H1 (cell line): ENCODE data around the gene ANKFY1. TPM values are rescaled to one million over a fixed set of nuclear protein-coding genes. Genes with fewer than 3 reads are reported as not detected.

ENCODE experiments used
- CTCF ChIA-PET: fragments of 300-600 bp; sonication (Branson Sonifier 250); formaldehyde crosslinking; loops from one replicate; lab custom pipeline; 2021; ENCODE audit not compliant: partially characterized antibody; lab: Charles Lee
- POLR2A ChIA-PET: fragments of 300-600 bp; sonication (Branson Sonifier 250); formaldehyde crosslinking; loops from one replicate; lab custom pipeline; 2021; ENCODE audit warnings: inconsistent platforms; ENCODE audit not compliant: partially characterized antibody; lab: Charles Lee
- DNase-seq, 2 experiments: peaks; one replicate each; pipeline versions ENCODE4 v3.0.0 to v3.0.0-alpha.2; 2010 to 2022; ENCODE audit warnings: low spot score in 2 of 2, low read depth in 1 of 2, mixed read lengths in 1 of 2
- FAIRE-seq: peaks from 2 replicates; lab custom pipeline; 2011; peaks lifted over from hg19 to GRCh38; lab: Jason Lieb, UNC
- H2AFZ ChIP-seq: 2 replicates; pipeline ENCODE4 v1.8.1; 2012; ENCODE audit warnings: low read length, inconsistent platforms
- H2AK5ac ChIP-seq: 2 replicates; pipeline ENCODE4 v1.6.1; 2013; ENCODE audit warnings: low read depth, low read length
- H2BK120ac ChIP-seq: replicated peaks from 2 replicates; pipeline ENCODE3; 2013; ENCODE audit warnings: low read depth, low read length, inconsistent platforms
- H2BK12ac ChIP-seq: 2 replicates; pipeline ENCODE4 v1.6.1; 2013; ENCODE audit warnings: low read depth, low read length
- H2BK15ac ChIP-seq: 2 replicates; pipeline ENCODE4 v1.6.1; 2013; ENCODE audit warnings: low read length
- H2BK20ac ChIP-seq: 2 replicates; pipeline ENCODE4 v1.6.1; 2013; ENCODE audit warnings: low read length
- H2BK5ac ChIP-seq: 2 replicates; pipeline ENCODE4 v1.6.1; 2013; ENCODE audit warnings: low read depth, low read length
- H3K14ac ChIP-seq: 2 replicates; pipeline ENCODE4 v1.6.1; 2013; ENCODE audit warnings: inconsistent platforms; ENCODE audit not compliant: insufficient read length
- H3K18ac ChIP-seq: 2 replicates; pipeline ENCODE4 v1.6.1; 2013; ENCODE audit warnings: low read length; ENCODE audit errors: extremely low read depth
- H3K23ac ChIP-seq: 2 replicates; pipeline ENCODE4 v1.6.1; 2013; ENCODE audit warnings: inconsistent platforms; ENCODE audit not compliant: insufficient read length
- H3K23me2 ChIP-seq: 2 replicates; pipeline ENCODE4 v1.6.1; 2013; ENCODE audit warnings: low read depth, low read length
- H3K27ac ChIP-seq: 2 replicates; pipeline ENCODE4 v1.6.1; 2011; ENCODE audit warnings: low read depth, low read length, inconsistent platforms
- H3K27me3 ChIP-seq, 4 experiments: replicated peaks in 1 of 4; 1 replicate in 1 of 4; 2 replicates in 3 of 4; pipeline versions ENCODE4 v1.6.1 to v1.8.1; 2011 to 2013; ENCODE audit warnings: low read length in 3 of 4, mild to moderate bottlenecking in 3 of 4, inconsistent platforms in 2 of 4, mixed read lengths in 2 of 4, moderate library complexity in 1 of 4; ENCODE audit not compliant: control insufficient read depth in 3 of 4, insufficient read depth in 3 of 4; ENCODE audit errors: extremely low read depth in 1 of 4
- H3K36me3 ChIP-seq, 4 experiments: 2 replicates each; pipeline versions ENCODE4 v1.6.1 to v1.8.1; 2011 to 2013; ENCODE audit warnings: mild to moderate bottlenecking in 4 of 4, low read length in 3 of 4, moderate library complexity in 2 of 4, control low read depth in 1 of 4, inconsistent platforms in 1 of 4; ENCODE audit not compliant: insufficient read depth in 4 of 4, control insufficient read depth in 2 of 4
- H3K4ac ChIP-seq: replicated peaks from 2 replicates; pipeline ENCODE3; 2013; ENCODE audit warnings: low read length, low read depth, mixed read lengths, inconsistent platforms; ENCODE audit not compliant: insufficient read length
- H3K4me1 ChIP-seq, 4 experiments: replicated peaks in 1 of 4; 1 replicate in 1 of 4; 2 replicates in 3 of 4; pipeline versions ENCODE4 v1.6.1 to v1.8.1; 2011 to 2013; ENCODE audit warnings: low read length in 3 of 4, inconsistent platforms in 2 of 4, mixed read lengths in 1 of 4; ENCODE audit not compliant: insufficient read depth in 4 of 4, control insufficient read depth in 3 of 4
- H3K4me2 ChIP-seq, 2 experiments: 2 replicates each; pipeline versions ENCODE4 v1.6.1 to v1.8.1; 2011 to 2013; ENCODE audit warnings: low read depth in 2 of 2, low read length in 2 of 2, control low read depth in 1 of 2, inconsistent platforms in 1 of 2, mild to moderate bottlenecking in 1 of 2; ENCODE audit not compliant: insufficient read depth in 1 of 2
- H3K4me3 ChIP-seq, 4 experiments: fragments of 200-600, 300-600 bp in 1 of 4; sonication (generic), shearing (Covaris generic), sonication (Bioruptor Twin) in 1 of 4; 2 replicates each; pipeline versions ENCODE4 v1.5.1 to v1.8.1; 2011 to 2016; ENCODE audit warnings: low read length in 4 of 4, low read depth in 3 of 4, control low read depth in 2 of 4, inconsistent platforms in 2 of 4, mild to moderate bottlenecking in 2 of 4, mixed read lengths in 1 of 4, moderate library complexity in 1 of 4; ENCODE audit not compliant: insufficient read depth in 2 of 4; ENCODE audit errors: extremely low read depth in 1 of 4
- H3K56ac ChIP-seq: replicated peaks from 2 replicates; pipeline ENCODE3; 2013; ENCODE audit warnings: low read depth, mild to moderate bottlenecking, mixed read lengths, low read length, inconsistent platforms; ENCODE audit not compliant: insufficient read length
- H3K79me1 ChIP-seq: 2 replicates; pipeline ENCODE4 v1.6.1; 2013; ENCODE audit warnings: low read depth, low read length, control low read depth
- H3K79me2 ChIP-seq, 2 experiments: 2 replicates each; pipeline versions ENCODE4 v1.6.1 to v1.8.1; 2012 to 2013; ENCODE audit warnings: low read length in 2 of 2, mild to moderate bottlenecking in 2 of 2, inconsistent platforms in 1 of 2; ENCODE audit not compliant: insufficient read depth in 2 of 2, control insufficient read depth in 1 of 2
- H3K9ac ChIP-seq, 4 experiments: replicated peaks in 1 of 4; 1 replicate in 1 of 4; 2 replicates in 3 of 4; pipeline versions ENCODE4 v1.6.1 to v1.8.1; 2011 to 2013; ENCODE audit warnings: low read depth in 3 of 4, low read length in 3 of 4, control low read depth in 2 of 4, mild to moderate bottlenecking in 2 of 4, moderate library complexity in 2 of 4, inconsistent platforms in 1 of 4; ENCODE audit errors: extremely low read depth in 1 of 4
- H3K9me3 ChIP-seq, 2 experiments: 2 replicates each; pipeline versions ENCODE4 v1.6.1 to v1.8.1; 2012 to 2013; ENCODE audit warnings: mild to moderate bottlenecking in 2 of 2, moderate library complexity in 2 of 2, control low read depth in 1 of 2, inconsistent platforms in 1 of 2, low read depth in 1 of 2, low read length in 1 of 2, mixed read lengths in 1 of 2; ENCODE audit not compliant: insufficient read depth in 2 of 2
- H4K20me1 ChIP-seq, 2 experiments: replicated peaks in 1 of 2; 2 replicates each; pipeline versions ENCODE3 to v1.8.1; 2011 to 2013; ENCODE audit warnings: inconsistent platforms in 2 of 2, low read length in 2 of 2, mild to moderate bottlenecking in 1 of 2; ENCODE audit not compliant: insufficient read depth in 2 of 2, control insufficient read depth in 1 of 2
- H4K5ac ChIP-seq: 2 replicates; pipeline ENCODE4 v1.6.1; 2013; ENCODE audit warnings: low read length, low read depth, mixed read lengths, inconsistent platforms; ENCODE audit not compliant: insufficient read length
- H4K8ac ChIP-seq: 2 replicates; pipeline ENCODE4 v1.8.0; 2013; ENCODE audit warnings: mild to moderate bottlenecking, moderate library complexity, low read length, inconsistent platforms; ENCODE audit not compliant: insufficient read depth; ENCODE audit errors: extremely low read depth
- H4K91ac ChIP-seq: replicated peaks from 2 replicates; pipeline ENCODE3; 2013; ENCODE audit warnings: low read length, mixed read lengths, inconsistent platforms; ENCODE audit not compliant: insufficient read length
- BACH1 ChIP-seq: IDR thresholded peaks from 2 replicates; pipeline ENCODE4 v1.6.1; 2012; ENCODE audit warnings: low read length, improper control_type of control experiment
- CBX5 ChIP-seq: fragments of 300-800, 300-1000 bp; sonication (generic); IDR thresholded peaks from 2 replicates; pipeline ENCODE4 v1.7.1; 2016; ENCODE audit warnings: antibody characterized with exemption, low read length, low read depth
- EGR1 ChIP-seq: IDR thresholded peaks from 2 replicates; pipeline ENCODE4 v1.6.1; 2011; ENCODE audit warnings: low read depth, low read length, borderline replicate concordance
- EP300 ChIP-seq, 2 experiments: IDR thresholded peaks; 1 replicate in 1 of 2; 2 replicates in 1 of 2; pipeline ENCODE4 v1.6.1; 2011 to 2012; ENCODE audit warnings: low read depth in 2 of 2, low read length in 2 of 2, mild to moderate bottlenecking in 2 of 2, borderline replicate concordance in 1 of 2, inconsistent platforms in 1 of 2, moderate library complexity in 1 of 2
- MAX ChIP-seq: IDR thresholded peaks from 2 replicates; pipeline ENCODE4 v1.6.1; 2012; ENCODE audit warnings: inconsistent platforms
- POLR2A ChIP-seq, 2 experiments: IDR thresholded peaks; 1 replicate in 1 of 2; 2 replicates in 1 of 2; pipeline ENCODE4 v1.6.1; 2011; ENCODE audit warnings: low read depth in 2 of 2, low read length in 2 of 2, mild to moderate bottlenecking in 2 of 2; ENCODE audit errors: control extremely low read depth in 1 of 2
- POU5F1 ChIP-seq: IDR thresholded peaks from 2 replicates; pipeline ENCODE4 v1.6.1; 2011; ENCODE audit warnings: low read depth, mild to moderate bottlenecking, low read length, moderate library complexity
- RBBP5 ChIP-seq: IDR thresholded peaks from 2 replicates; pipeline ENCODE4 v1.7.1; 2012; ENCODE audit warnings: low read depth, mild to moderate bottlenecking, inconsistent platforms, low read length, moderate library complexity, borderline replicate concordance
- SP2 ChIP-seq: IDR thresholded peaks from 2 replicates; pipeline ENCODE4 v1.6.1; 2012; ENCODE audit warnings: mild to moderate bottlenecking, low read length, inconsistent platforms
- YY1 ChIP-seq: IDR thresholded peaks from 2 replicates; pipeline ENCODE4 v1.6.1; 2011; ENCODE audit warnings: low read depth, mild to moderate bottlenecking, low read length
- ZNF274 ChIP-seq: IDR thresholded peaks from 2 replicates; pipeline ENCODE4 v1.7.0; 2012; ENCODE audit warnings: low read length, borderline replicate concordance; ENCODE audit errors: extremely low read depth
- WGBS, 2 experiments: shearing (Covaris generic) in 1 of 2; methylation state at CpG; one replicate each; pipeline versions ENCODE4 v1.1.6 to v1.1.7; 2013 to 2015; ENCODE audit warnings: low lambda C conversion rate in 2 of 2, mixed read lengths in 2 of 2, inconsistent platforms in 1 of 2, low coverage in 1 of 2, missing lambda C conversion rate in 1 of 2; ENCODE audit not compliant: insufficient replicate concordance in 2 of 2, insufficient coverage in 1 of 2, insufficient read length in 1 of 2; ENCODE audit errors: extremely low coverage in 1 of 2, missing lambda C conversion rate in 1 of 2; 5-methylcytosine and 5-hydroxymethylcytosine counted together
- polyA plus RNA-seq, 7 experiments: library from polyadenylated mRNA; depleted of rRNA in 3 of 7; stranded (reverse) in 5 of 7; unstranded in 2 of 7; fragments of >200 nt in 5 of 7; fragments of 200-250 nt in 2 of 7; gene quantifications; 1 replicate in 5 of 7; 2 replicates in 1 of 7; 4 replicates in 1 of 7; pipeline versions ENCODE4 v1.2.1 to v1.2.3, GENCODE V29; 2011 to 2013; ENCODE audit warnings: missing spikeins in 2 of 7, mixed read lengths in 2 of 7
- total RNA-seq: library from RNA; stranded (reverse); fragmentation: NEBNext Ultra II Directional; extraction: Animal tissue kit (Norgen Biotek cat#: 25700); gene quantifications from 2 replicates; pipeline ENCODE4 v1.2.1, GENCODE V29; 2021
- TF ChIP-seq, protein P1 (sequence below), 3 experiments: IDR thresholded peaks; 1 replicate in 2 of 3; 2 replicates in 1 of 3; pipeline versions ENCODE4 v1.5.1 to v1.6.1; 2011; ENCODE audit warnings: low read length in 3 of 3, mild to moderate bottlenecking in 3 of 3, inconsistent platforms in 2 of 3, low read depth in 1 of 3, moderate library complexity in 1 of 3; ENCODE audit not compliant: insufficient read depth in 1 of 3; ENCODE audit errors: control extremely low read depth in 1 of 3

The ANKFY1 gene
- total and polyA plus RNA-seq, 2 of the 8 experiments (the other 6 are each of a cell fraction or from before 2014, with no cell fraction given) = 28.3 to 45.3 TPM

DNA sequence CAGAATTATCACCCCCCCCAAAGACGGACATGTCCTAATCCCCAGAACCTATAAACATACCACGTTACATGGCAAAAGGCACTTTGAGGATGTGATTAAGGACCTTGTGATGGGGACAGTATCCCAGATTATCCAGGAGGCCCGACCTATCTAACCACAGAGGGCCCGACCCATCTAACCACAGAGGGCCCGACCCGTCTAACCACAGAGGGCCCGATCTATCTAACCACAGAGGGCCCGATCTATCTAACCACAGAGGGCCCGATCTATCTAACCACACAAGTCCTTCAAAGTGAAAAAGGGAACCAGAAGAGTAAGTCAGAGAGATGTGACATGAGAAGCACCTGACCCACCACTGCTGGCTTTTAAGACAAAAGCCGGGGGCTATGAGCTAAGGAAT lies 56.8 kb downstream of the ANKFY1 start:
- Histone ChIP-seq H3K79me1 (no peaks in the 10 kb centered on the region), H3K79me2 (peaks cover 0 to 5% of the 10 kb centered on the region in 2 experiments; a peak in 1 of 4 replicates), H4K20me1 (peaks cover 1 to 2% of the 10 kb centered on the region in 2 experiments), H2BK5ac (no peak overlapping the region), H3K27ac (no peak overlapping the region), H3K27me3 (no peaks in the 10 kb centered on the region), H3K4me1 (no peaks in the 10 kb centered on the region), H4K8ac (no peak overlapping the region), H2BK12ac (no peak overlapping the region), H3K4me3 (no peak overlapping the region), H3K36me3 (peaks cover 14 to 43% (median 33%) of the 10 kb centered on the region in 4 experiments), H2AFZ (no peak overlapping the region), H3K4me2 (no peak overlapping the region), H2AK5ac (no peak overlapping the region), H3K56ac (no peak overlapping the region), H2BK20ac (no peak overlapping the region), H2BK15ac (no peak overlapping the region), H3K9ac (no peak overlapping the region), H3K18ac (no peak overlapping the region), H3K14ac (no peak overlapping the region), H3K4ac (no peak overlapping the region), H4K5ac (no peak overlapping the region), H3K9me3 (no peaks in the 10 kb centered on the region), H3K23me2 (no peaks in the 10 kb centered on the region), H4K91ac (no peak overlapping the region), H2BK120ac (no peak overlapping the region), H3K23ac (no peak overlapping the region)
- WGBS, 2 experiments = 90% methylated on average over 10 of the region's 10 CpGs; no CpG with 5 or more reads in 1 of the 2 experiments
- CTCF ChIA-PET = interaction anchor here (0.8 to 3.5 kb wide), 3 partner anchors 9 to 190 kb away, joined by 3 to 20 read pairs (median 5); no protein-coding TSS in a partner anchor
- no peak for DNase-seq
- no peak for FAIRE-seq
- POLR2A ChIA-PET = interaction anchor here (1.5 kb wide), 1 partner anchor 9 kb away, joined by 3 read pairs; no protein-coding TSS in a partner anchor
- TF ChIP-seq CBX5 = no peak
- TF ChIP-seq POLR2A (IDR thresholded peaks at IDR 0.05; ENCODE audit: control extremely low read depth in 1 of 2, low read depth in 2 of 2, low read length in 2 of 2) = no peak
- TF ChIP-seq BACH1 = no peak
- TF ChIP-seq EP300 (IDR thresholded peaks at IDR 0.05; ENCODE audit: borderline replicate concordance in 1 of 2, low read depth in 2 of 2, low read length in 2 of 2) = no peak
- no peak for TF ChIP-seq MAX
- TF ChIP-seq RBBP5 = no peak
- no peak for TF ChIP-seq YY1
- TF ChIP-seq SP2 = no peak
- TF ChIP-seq, protein P1, sequence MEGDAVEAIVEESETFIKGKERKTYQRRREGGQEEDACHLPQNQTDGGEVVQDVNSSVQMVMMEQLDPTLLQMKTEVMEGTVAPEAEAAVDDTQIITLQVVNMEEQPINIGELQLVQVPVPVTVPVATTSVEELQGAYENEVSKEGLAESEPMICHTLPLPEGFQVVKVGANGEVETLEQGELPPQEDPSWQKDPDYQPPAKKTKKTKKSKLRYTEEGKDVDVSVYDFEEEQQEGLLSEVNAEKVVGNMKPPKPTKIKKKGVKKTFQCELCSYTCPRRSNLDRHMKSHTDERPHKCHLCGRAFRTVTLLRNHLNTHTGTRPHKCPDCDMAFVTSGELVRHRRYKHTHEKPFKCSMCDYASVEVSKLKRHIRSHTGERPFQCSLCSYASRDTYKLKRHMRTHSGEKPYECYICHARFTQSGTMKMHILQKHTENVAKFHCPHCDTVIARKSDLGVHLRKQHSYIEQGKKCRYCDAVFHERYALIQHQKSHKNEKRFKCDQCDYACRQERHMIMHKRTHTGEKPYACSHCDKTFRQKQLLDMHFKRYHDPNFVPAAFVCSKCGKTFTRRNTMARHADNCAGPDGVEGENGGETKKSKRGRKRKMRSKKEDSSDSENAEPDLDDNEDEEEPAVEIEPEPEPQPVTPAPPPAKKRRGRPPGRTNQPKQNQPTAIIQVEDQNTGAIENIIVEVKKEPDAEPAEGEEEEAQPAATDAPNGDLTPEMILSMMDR (IDR thresholded peaks at IDR 0.05; ENCODE audit: control extremely low read depth in 1 of 3, insufficient read depth in 1 of 3, low read depth in 1 of 3, low read length in 3 of 3) = no peak
- no peak for TF ChIP-seq EGR1
- no peak for TF ChIP-seq ZNF274
- no peak for TF ChIP-seq POU5F1
